NCI-H2171 treated with DMSO at 0.1 percent for 48 hours (cell line): Measurements from ENCODE around the gene YWHAB.
"Not testable (repeated sequence)": the region's sequence is repeated elsewhere in the genome, so short reads cannot be mapped to it uniquely, and the experiment has no call there.

Experiments used
- DNase-seq: peaks from one replicate; lab custom pipeline; 2025; lab: John Stamatoyannopoulos, UW

The YWHAB gene

DNA sequence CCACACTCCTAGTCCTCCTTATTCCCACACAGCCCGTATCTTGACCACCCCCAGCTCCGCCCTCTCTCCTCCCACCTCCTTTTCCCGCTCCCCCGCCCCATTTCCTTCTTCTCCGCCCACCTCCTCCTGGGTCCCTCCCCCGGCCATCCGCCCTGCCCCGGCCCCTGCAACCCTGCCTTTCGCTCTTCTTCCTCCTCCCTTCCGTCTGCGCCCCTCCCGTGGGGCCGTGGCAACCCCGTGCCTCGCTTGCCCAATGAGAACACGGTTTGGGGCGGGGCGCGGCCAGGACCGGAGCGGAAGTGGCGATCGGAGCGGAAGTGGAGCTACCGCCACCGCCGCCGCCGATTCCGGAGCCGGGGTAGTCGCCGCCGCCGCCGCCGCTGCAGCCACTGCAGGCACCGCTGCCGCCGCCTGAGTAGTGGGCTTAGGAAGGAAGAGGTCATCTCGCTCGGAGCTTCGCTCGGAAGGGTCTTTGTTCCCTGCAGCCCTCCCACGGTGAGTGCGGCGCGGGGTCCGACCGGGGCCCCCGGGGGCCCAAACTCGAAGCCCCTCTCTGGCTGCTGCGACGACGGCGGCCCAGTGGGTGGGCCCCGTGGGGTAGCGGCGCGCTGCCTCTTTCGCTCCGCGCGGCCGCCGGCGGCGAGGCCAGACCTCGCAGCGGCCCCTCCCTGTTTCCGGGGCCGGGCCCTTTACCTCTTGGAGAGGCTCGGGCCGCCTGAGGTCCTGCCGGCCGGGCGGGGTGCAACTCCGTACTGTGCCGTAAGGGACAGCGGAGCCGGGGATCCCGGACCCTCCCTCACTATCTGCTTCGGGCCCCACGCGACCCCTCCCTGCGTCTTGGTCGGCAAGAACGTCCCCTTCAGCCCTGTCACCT lies at the start of gene YWHAB:
YWHAB (plus strand) TSS at position 314 of the 874 bp plus-strand sequence. CDS start 15,829 bp downstream, outside the sequence.
- peak; percentile 99 for DNase-seq

DNA sequence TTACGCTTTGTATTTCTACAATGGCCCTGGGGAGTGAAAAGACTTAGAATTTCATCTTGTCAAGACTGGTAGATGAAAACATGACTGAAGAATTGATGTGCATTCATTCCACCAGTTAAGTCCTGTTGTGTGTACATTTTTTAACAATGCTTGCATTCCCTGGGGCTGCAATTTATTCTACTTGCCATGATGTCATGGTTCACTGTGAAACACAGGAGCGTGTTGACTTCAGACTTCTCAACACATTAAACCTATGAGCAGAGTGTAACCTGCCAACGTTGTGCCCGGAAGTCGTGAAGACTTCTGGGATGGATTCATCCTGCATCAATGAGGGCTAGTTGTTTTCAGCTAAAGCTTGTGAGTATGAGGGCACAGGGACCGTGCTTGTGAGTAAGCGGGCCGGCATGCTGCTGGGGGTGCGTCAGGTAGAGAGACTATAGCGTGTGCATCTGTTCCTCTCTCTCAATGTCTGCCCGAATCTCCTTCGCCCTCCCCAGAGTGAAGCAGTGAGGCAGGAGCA lies 48.8 kb upstream of the YWHAB start:
- no peak for DNase-seq

DNA sequence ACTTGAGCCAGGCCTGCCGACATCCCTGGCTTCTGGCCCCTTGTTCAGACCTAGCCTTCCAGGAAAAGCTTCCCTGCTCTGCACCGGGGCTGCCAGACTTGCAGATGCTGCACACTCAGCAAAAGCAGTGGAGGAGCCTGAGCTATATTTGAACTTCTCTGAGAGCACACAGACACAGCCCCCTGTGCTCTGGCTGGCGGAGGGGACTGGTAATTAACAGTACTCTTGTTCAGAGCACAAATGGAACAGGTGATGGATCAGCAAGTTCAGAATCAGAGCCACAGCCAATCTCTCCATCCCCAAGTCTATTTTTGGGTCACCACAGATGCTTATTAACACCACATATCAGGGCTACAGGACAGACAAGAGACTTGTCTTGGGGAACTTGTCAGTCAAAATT lies 47.6 kb upstream of the YWHAB start:
- no peak for DNase-seq

DNA sequence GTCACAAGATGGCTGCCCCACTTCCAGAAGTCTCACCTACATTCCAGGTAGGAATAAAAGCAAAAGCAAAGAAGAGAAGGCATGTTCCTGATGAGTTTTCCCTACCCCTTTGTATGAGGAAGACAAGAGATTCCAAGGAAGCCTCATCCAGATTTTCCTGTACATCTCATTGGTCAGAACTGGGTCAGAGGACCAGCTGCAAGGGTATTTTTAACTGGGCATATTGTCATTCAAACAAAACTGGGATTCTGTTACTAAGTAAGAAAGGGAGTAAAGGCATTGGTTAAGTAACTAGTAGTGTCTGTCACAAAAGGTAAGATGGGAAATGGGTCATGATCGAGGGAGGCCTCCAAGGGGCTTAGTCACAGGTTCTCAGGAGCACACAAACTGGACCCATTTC lies 47.0 kb upstream of the YWHAB start:
- no peak for DNase-seq

DNA sequence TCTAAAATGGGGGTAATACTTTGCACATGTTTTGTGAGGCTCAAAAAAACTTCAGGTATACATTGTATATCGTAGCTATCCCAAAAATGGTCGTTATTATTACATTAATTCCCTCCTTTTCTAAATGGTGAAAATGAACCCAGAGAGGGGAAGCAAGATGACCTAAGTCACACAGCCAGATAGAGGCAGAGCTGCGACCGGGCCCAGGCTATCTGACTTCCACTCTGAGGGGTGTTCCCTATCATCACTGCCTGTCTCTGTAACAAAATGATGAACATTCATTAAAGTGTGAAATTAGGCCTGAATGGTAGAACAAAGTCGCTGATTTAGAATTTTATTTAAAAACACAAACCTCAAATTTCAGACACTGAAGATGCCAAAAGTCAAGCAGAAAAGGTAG lies 46.0 kb upstream of the YWHAB start:
- no peak for DNase-seq

DNA sequence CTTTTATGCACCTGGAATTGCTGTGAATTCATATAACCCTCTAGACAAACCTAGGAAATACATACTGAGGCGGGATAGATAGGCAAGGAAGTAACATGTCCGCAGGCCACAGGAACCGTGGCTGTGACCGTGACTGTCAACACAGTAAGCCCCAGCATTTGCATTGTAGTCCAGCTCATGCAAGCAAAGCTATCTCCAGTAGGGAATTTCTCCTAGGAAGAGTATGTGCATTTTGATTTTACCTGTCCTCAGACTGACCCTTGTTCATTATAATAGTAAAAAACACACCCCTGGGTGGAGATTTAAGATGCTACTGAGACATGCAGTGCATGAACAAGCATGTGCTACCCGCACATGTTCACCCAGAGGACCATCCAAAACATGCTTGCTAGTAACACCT lies 44.7 kb upstream of the YWHAB start:
- DNase-seq = no peak

DNA sequence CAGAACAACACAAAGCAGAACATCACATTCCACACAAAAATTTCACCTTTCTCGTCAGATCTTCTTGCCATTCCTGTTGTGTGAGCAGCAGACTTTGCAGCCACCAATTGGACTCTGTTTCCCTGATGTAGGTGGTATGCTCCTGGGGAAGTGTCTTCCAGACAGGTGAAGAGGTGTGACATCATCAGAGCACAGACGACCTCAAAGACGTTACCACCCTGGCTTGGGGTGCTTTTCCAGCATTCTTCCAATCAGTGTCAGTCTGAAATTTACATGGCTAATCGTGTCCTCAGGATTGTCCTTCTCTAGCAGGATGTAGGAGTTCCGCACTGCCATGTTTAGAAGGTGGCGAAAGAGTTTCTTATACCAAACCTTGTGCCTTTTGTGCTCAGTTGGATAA lies 43.5 kb upstream of the YWHAB start:
- no peak for DNase-seq

DNA sequence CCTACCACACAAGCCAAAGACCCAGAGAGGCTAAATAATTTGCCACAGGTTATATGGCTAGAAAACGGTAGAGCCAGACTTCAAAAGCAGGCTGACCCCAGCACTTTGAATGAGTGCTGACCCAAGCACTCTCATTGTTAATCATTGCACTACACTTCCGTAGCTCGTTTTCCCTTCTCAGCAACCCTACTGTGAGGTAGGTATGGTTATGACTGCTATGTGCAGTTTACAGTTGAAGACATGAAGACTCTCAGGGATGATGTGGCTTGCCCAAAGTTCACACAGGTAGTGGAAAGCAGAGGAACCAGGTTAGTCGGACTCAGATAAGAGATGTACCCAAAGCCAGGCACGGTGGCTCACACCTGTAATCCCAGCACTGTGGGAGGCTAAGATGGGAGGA lies 41.6 kb upstream of the YWHAB start:
- DNase-seq = no peak

DNA sequence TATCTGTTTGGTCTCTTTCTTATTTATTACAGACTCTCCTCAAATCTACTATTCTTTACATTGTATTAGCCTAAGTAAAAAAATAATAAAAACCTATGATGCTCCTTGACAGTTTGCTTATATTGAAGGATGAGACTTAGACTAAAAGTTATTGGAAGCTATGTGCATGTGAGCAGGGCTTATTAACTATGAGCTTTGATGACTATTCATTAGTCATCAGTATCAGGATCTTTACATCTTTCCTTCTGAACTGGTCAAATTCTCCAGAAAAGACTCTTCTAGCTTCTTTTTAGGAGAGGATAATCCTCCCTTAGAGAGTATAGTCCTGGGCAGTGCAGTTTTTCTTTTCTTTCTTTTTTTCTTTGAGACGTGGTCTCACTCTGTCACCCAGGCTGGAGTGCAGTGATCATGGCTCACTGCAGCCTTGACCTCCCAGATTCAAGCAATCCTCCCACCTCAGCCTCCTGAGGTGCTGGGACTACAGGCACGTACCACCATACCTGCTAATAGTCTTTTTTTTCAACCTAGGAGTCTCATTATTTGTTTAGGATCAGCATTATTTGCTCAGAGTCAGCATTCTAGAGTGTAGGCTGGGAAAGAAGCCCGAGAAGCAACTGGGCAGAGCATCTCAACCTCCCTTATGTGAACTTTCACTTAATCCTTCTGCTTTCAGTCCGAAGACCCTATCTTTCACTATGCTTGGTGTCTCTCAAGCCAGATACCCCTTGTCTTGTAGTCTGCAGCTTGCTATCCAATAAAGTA lies 37.1 kb upstream of the YWHAB start:
- no peak for DNase-seq

DNA sequence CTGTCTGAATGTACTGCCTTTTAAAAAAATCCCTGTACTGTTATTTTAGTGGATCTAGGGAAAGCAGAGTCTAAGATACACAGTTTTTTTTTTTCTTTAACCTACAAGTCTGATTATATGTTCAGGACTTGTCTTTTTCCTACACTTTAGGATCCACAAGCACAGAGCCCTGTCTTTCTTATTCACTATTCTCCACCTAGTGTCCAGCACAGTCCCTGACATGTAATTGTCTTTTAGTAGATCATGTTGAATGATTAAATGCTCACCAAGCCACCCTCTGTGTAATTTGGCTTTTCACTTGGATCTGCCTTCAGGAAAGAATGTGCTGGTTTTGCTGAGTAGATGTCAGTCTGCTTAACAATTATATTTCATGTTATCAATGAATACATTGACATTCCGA lies 35.8 kb upstream of the YWHAB start:
- no peak for DNase-seq

DNA sequence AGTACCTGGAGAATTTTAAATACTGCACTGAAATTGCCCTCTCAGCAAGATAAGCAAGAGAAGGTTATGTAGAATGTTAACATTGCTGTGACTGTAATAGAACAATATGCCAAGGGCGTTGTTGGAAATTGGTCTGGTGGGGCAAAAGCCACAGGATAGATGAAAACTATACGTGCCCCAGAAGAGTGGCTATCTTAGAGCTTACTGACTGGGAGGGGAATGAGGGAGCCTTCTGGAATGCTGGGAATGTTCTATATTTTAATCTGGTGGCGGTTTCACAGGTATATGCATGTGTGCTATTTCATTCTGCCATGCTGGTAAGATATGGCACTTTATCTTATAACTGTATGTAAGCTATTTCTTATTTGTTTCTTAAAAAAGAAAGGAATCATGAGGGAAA lies 35.2 kb upstream of the YWHAB start:
- no peak for DNase-seq

DNA sequence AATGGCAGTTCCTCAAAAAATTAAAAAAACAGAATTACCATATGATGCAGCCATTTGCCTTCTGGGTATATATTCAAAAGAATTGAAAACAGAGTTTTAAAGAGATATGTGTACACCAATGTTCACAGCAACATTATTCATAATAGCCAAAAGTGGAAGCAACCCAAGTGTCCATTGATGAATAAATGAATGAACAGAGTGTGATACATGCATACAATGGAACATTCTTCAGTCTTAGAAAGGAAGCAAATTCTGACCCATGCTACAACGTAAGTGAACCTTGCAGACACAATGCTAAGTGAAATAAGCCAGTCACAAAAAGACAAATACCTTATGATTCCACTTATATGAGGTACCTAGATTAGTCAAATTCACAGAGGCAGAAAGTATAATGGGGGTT lies 34.7 kb upstream of the YWHAB start:
- no peak for DNase-seq

DNA sequence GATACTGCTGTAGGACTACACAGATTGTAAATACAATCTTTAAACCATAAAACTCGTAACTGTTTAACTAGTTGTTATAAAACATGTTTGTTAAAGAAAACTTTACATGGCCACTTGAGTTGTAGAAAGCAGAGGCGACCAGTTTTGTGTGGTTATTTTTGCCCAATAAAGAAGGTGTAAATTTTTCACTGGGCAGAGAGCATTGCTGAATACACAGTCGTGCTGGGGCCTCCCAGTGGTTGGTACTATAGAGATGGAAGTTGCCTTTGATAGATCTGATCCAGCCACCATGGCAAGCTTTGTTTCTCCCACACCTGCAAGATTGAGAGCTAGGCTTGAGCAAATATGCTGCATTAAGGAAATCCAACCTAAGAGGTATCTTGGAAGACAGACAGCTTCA lies 34.0 kb upstream of the YWHAB start:
- no peak for DNase-seq

DNA sequence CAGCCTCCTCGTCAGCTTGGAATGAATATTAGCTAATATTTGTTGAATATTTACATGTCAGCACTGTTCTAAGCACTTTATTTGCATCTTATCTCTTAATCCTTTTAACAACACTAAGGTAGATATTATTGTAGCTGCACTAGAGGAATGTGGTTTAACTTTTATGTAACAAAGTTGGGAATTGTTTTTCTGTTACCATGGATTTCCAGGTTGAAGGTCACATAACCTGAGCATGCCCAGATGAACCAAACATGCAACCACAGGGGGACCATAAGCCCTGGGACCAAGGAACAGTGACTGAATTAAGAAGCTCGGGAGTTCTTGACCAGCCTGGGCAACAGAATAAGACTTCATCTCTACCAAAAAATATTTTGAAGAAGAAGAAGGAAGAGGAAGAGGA lies 29.1 kb upstream of the YWHAB start:
- DNase-seq = no peak

DNA sequence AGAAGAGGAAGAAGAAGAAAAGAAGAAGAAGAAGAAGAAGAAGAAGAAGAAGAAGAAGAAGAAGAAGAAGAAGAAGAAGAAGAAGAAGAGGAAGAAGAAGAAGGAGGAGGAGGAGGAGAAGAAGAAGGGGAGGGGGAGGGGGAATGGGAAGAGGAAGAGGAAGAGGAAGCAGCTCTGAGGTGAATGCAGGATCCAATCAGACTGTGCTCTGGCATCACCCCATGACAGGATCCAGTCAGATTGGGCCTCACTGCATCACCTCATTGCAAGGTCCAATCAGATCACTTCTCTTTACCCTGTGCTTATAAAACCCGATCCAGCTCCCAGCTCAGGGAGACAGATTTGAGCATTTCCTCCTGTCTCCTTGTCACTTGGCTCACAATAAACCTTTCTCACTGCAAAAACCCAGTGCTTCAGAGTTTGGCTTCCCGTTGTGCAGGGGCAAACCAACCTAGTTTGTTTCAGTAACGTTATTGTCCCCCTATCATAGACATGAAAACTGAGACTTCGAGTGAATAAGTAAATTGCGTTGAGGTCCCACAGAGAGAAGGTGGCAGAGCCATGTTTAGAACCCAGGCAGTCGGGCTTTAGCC lies 28.6 kb upstream of the YWHAB start:
- peak; percentile 17 for DNase-seq

DNA sequence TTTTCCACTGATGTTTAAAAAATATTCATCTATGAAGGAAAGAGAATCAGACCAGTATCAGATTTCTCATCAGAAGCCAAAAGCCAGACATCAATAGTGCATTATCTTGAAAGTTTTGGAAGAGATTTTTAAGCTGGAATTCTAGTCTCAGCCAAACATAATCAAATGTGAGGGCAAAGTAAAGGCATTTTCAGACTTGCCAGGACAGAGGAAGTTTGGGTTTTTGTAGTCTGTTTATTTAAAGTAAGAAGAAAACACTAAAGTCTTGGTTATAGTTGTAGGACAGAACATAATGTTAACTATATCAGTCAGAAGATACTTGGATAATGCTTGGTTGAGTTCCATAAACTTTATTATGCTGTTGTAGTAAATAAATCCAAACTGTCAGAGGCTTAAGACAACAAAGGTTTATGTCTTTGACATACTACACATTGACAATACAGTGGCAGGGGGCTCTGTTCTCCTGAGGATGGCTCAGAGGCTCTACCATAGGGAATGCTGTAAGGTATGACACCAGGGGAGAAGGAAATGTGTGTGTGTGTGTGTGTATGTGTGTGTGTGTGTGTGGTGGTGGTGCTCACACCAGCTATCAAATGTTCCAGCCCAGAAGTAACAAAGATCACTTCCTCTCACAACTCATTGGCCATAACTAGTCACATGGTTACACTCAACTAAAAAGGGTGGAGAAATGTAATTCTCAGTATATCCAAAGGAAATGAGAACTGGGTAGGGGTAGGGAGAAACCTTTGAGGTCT lies 26.7 kb upstream of the YWHAB start:
- DNase-seq = no peak

DNA sequence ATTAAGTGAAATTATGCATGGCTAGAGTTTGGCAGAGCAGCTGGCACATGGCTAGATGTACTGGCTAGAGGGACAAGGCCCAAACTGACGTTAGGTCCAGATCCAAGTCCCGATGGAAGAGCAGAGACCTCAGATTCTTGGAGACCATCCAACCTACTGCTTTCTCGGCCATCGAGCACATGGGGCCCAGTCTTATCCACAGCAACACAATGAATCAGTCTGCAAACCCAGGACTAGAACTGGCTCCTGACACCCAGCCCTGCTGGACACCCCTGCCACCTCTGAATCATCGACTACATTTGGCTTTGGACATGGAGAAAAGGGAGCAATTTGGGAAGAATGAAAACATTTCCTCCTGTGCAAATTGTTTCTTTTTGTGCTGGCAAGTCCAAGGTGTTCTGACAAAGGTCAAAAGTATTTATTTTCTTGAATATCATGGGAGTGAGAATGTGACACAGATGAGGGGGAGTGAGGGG lies 23.9 kb upstream of the YWHAB start:
- no peak for DNase-seq

DNA sequence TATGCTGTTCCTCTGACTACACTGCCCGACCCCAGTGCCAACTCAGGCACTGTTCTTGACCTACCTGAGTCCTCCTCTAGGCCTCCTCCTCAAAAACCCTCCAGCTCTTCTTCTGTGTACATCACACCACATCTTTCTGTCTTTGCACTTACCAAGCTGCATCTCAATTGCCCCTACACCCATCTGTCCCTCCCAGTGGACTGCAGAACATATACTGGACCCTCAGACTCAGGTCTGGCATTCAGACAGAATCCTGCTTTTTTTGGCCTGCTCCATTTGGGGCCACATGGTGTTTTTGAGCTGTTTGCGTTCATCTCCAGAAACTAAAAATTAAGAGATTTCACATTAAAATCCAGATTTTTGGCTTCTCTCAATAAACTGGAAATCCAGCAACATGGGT lies 23.2 kb upstream of the YWHAB start:
- no peak for DNase-seq

DNA sequence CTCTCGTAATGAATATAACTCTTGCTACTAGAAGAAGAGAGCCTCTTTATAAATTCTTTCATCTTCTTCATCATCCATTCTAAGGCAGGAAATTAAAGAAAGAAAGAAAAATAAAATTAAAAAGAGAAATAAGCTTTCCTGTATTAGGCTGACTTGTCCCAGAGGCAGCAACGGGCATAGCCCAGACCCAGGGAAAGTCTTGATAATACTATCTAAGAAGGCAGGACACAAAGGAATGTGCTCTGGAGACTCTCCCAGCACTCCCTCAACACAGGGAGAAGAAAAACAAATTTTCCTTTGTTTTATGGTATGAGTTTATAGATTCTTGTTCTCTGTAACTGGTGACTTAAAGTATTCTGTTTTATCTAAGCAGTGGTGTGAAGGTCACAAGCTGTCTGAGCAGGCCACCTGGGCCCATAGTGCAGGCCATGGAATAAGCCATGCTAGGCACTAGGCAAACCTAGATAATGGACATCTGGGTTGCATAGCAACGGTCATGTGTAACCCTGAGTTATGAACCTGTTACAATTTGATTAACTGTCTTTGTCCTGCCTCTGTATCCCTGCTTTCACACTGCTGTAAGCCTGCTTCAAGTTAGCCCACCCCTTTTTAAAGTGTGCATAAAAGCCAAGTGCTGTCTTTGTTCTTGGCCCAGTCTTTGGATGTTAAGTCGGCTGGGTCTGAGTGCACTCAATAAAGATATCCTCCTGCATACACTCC lies 22.0 kb upstream of the YWHAB start:
- DNase-seq = not testable (repeated sequence)

DNA sequence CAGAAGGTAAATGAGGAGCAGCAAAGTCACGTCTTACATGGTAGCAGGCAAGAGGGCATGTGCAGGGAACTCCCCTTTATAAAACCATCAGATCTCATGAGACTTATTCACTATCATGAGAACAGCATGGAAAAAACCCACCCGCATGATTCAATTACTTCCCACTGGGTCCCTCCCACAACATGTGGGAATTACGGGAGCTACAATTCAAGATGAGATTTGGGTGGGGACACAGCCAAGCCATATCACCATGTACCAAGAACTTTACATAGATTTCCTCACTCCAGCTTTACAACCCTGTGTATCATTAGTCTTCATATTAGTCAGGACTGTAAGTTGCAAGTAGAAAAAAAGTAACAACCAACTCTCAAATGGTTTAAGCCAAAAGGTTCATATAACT lies 21.0 kb upstream of the YWHAB start:
- DNase-seq = not testable (repeated sequence)

DNA sequence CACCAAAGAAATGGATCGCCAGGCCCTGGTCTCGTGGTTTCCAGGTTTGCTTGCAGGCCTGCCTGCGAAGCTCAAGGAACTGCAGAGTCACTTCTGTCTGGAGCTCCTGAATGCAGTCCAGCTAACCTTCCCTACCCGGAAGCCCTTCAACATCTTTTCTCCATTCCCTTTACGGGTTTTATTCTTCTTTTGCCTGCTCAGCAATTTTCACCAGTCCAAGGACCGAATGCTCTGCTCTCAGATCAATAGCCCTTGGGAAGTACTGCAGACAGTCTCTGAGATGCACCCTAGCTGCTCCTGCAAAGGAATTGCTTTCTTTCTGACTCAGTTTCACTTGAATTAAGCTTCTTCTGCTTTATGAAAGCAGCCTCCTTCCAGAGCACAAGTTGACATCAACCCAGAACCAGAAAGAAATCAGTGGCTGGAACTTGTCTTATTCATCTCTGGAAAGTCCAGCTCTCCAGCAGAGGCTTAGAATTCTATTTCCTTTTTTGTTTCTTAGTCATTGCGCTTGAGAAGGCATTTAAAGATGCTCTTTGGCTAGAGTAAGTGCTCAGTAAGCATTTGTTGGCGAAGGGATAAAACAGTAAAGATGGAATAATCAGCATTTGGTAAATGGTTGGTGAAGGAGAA lies 18.7 kb upstream of the YWHAB start:
- no peak for DNase-seq
